NCI-H345 treated with DMSO at 0.1 percent for 48 hours (cell line): ENCODE data around the gene BBLN.

Experiments used
- DNase-seq: peaks from one replicate; lab custom pipeline; 2025; ENCODE audit not compliant: unreplicated experiment; lab: John Stamatoyannopoulos, UW

Gene BBLN

GRCh38 chr9:128211186-128211980, 51.3 kb downstream of the BBLN start:
- no peak for DNase-seq

GRCh38 chr9:128211981-128212281, 51.9 kb downstream of the BBLN start:
- no peak for DNase-seq
